ENCODE measurements around the gene ENOPH1. TPM values are rescaled to one million over a fixed set of nuclear protein-coding genes. Genes with fewer than 3 reads are reported as not detected.

ENOPH1 gene
- total RNA-seq, 2 donors from 2014 or later, result 47.1 to 57.3 TPM

DNA sequence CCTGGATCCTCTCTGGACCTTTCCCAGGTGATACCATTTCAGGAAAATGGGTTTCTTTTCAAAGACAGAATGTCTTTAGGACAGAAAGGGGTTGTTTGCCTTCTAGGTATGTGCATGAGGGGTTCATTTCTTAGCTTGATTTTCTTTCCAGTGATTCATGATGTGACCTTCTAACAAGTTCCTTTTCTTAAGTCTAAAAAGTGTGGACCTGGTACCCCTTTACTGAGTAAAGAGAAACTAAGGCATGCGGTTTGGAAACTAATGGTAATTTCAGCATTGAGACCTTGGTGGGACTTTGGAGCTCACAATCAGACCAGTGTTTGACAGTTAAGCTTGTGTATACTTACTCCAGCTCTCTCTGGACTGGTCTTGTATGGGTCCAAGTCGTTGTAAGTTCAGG, 8.7 kb downstream of the ENOPH1 start:
- TF ChIP-seq, protein P1, sequence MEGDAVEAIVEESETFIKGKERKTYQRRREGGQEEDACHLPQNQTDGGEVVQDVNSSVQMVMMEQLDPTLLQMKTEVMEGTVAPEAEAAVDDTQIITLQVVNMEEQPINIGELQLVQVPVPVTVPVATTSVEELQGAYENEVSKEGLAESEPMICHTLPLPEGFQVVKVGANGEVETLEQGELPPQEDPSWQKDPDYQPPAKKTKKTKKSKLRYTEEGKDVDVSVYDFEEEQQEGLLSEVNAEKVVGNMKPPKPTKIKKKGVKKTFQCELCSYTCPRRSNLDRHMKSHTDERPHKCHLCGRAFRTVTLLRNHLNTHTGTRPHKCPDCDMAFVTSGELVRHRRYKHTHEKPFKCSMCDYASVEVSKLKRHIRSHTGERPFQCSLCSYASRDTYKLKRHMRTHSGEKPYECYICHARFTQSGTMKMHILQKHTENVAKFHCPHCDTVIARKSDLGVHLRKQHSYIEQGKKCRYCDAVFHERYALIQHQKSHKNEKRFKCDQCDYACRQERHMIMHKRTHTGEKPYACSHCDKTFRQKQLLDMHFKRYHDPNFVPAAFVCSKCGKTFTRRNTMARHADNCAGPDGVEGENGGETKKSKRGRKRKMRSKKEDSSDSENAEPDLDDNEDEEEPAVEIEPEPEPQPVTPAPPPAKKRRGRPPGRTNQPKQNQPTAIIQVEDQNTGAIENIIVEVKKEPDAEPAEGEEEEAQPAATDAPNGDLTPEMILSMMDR (conservative IDR thresholded peaks at IDR 0.05), result no peak
- WGBS, 2 experiments (ENCODE audit: insufficient coverage in 1 of 2, insufficient read length in 1 of 2), result 94 to 100% methylated on average over 2 of the region's 2 CpGs
- H3K9me3 ChIP-seq (ENCODE audit: control insufficient read depth, low read length), result no peaks in the 10 kb centered on the region
- H3K9ac ChIP-seq (ENCODE audit: extremely low read depth, low read length, poor library complexity, severe bottlenecking), result no peak overlapping the region
- H3K4me1 Mint-ChIP-seq, result peaks cover 22% of the 10 kb centered on the region
- no peak overlapping the region for H3K27ac ChIP-seq (ENCODE audit: low read depth, low read length)
- H3K27ac Mint-ChIP-seq, result no peak overlapping the region
- H3K9me3 Mint-ChIP-seq, result no peaks in the 10 kb centered on the region
- peaks cover 47% of the 10 kb centered on the region for H3K36me3 ChIP-seq (ENCODE audit: control insufficient read depth, insufficient read depth, low read length)
- H3K36me3 Mint-ChIP-seq (ENCODE audit: low read depth), result peaks cover 41% of the 10 kb centered on the region
- peaks cover 4% of the 10 kb centered on the region for H3K4me1 ChIP-seq (ENCODE audit: control insufficient read depth, insufficient read depth, low read length)
- no peaks in the 10 kb centered on the region for H3K27me3 ChIP-seq (ENCODE audit: control insufficient read depth, insufficient read depth, low read length, poor library complexity, severe bottlenecking)
- H3K4me3 ChIP-seq (ENCODE audit: low read length), result no peak overlapping the region
- no peak for DNase-seq
- H3K4me3 Mint-ChIP-seq, result no peak overlapping the region
- H3K27me3 Mint-ChIP-seq (ENCODE audit: insufficient read depth), result no peaks in the 10 kb centered on the region

DNA sequence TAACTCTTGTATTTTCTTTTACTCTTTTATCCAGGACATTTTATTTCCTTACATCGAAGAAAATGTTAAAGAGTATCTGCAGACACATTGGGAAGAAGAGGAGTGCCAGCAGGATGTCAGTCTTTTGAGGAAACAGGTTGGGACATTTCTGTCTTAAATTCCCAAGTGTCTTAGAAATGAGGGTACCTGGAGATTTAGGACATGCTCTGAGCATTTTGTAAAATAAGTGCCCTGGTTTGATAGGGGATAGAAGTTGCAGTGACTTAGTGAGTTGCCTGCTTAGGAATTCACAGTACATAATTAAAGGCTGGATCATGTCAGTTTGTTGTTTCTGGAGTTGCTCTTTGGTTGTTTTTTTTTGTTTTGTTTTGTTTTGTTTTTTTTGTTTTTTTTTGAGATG, 17.5 kb downstream of the ENOPH1 start:
- peak overlapping the region; percentile 19 for H3K27ac Mint-ChIP-seq
- H3K4me1 Mint-ChIP-seq, result no peaks in the 10 kb centered on the region
- H3K27ac ChIP-seq (ENCODE audit: low read depth, low read length), result no peak overlapping the region
- no peaks in the 10 kb centered on the region for H3K27me3 Mint-ChIP-seq (ENCODE audit: insufficient read depth)
- H3K27me3 ChIP-seq (ENCODE audit: control insufficient read depth, insufficient read depth, low read length, poor library complexity, severe bottlenecking), result no peaks in the 10 kb centered on the region
- peaks cover 13% of the 10 kb centered on the region for H3K9me3 ChIP-seq (ENCODE audit: control insufficient read depth, low read length)
- H3K4me3 Mint-ChIP-seq, result no peak overlapping the region
- H3K4me3 ChIP-seq (ENCODE audit: low read length), result no peak overlapping the region
- TF ChIP-seq, protein P1 (conservative IDR thresholded peaks at IDR 0.05), result no peak
- peaks cover 53% of the 10 kb centered on the region for H3K36me3 Mint-ChIP-seq (ENCODE audit: low read depth)
- peaks cover 70% of the 10 kb centered on the region for H3K36me3 ChIP-seq (ENCODE audit: control insufficient read depth, insufficient read depth, low read length)
- 93 to 100% methylated on average over 1 of the region's 1 CpG for WGBS, 2 experiments (ENCODE audit: insufficient coverage in 1 of 2, insufficient read length in 1 of 2)
- no peak overlapping the region for H3K9ac ChIP-seq (ENCODE audit: extremely low read depth, low read length, poor library complexity, severe bottlenecking)
- no peak for DNase-seq
- H3K4me1 ChIP-seq (ENCODE audit: control insufficient read depth, insufficient read depth, low read length), result no peaks in the 10 kb centered on the region
- H3K9me3 Mint-ChIP-seq, result no peaks in the 10 kb centered on the region

DNA sequence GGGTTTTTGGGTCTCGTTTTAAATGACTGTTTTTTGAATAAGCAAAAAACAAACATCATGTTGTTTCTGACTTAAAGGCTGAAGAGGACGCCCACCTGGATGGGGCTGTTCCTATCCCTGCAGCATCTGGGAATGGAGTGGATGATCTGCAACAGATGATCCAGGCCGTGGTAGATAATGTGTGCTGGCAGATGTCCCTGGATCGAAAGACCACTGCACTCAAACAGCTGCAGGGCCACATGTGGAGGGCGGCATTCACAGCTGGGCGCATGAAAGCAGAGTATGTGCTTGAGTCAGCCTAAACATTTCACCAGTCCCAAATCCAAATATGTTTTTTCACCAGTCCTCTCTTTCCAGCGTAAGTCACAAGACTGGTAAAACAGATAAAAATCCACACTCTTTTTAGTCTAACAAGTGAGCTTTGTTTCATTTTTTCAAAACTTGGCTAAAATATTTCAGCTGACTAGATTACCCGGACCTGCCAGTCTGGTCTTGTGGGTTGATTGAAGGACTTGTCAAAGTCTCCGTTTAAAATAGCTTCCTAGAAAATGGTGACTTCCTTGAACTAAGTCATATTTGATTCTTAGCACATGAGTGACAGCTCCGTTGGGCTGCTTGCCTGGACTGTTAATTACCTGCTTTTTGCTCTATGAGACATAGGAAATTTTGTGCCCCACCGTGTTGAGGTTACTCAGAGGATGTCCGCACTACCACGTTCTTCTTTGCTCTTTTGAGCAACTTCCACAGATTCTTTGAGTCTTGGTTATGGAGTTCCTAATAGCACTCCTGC, 20.8 kb downstream of the ENOPH1 start:
- Mint-ChIP-seq H3K27ac (peak overlapping the region; percentile 35), H3K4me3 (no peak overlapping the region), H3K9me3 (no peaks in the 10 kb centered on the region), H3K27me3 (ENCODE audit: insufficient read depth) (no peaks in the 10 kb centered on the region), H3K4me1 (peaks cover 6% of the 10 kb centered on the region), H3K36me3 (ENCODE audit: low read depth) (peaks cover 72% of the 10 kb centered on the region)
- Histone ChIP-seq H3K9ac (ENCODE audit: extremely low read depth, low read length, poor library complexity, severe bottlenecking) (no peak overlapping the region), H3K27ac (ENCODE audit: low read depth, low read length) (no peak overlapping the region), H3K27me3 (ENCODE audit: control insufficient read depth, insufficient read depth, low read length, poor library complexity, severe bottlenecking) (no peaks in the 10 kb centered on the region), H3K9me3 (ENCODE audit: control insufficient read depth, low read length) (peaks cover 13% of the 10 kb centered on the region), H3K36me3 (ENCODE audit: control insufficient read depth, insufficient read depth, low read length) (peaks cover 79% of the 10 kb centered on the region), H3K4me1 (ENCODE audit: control insufficient read depth, insufficient read depth, low read length) (peaks cover 9% of the 10 kb centered on the region), H3K4me3 (ENCODE audit: low read length) (no peak overlapping the region)
- DNase-seq, result peak; percentile 45
- 95 to 97% methylated on average over 12 to 13 of the region's 13 CpGs for WGBS, 2 experiments (ENCODE audit: insufficient coverage in 1 of 2, insufficient read length in 1 of 2)
- TF ChIP-seq, protein P1 (conservative IDR thresholded peaks at IDR 0.05), result no peak

All from endodermal cell (in vitro differentiated cells).